Neural cell (in vitro differentiated cells): ENCODE data around the gene PRLHR. TPM values are rescaled to one million over a fixed set of nuclear protein-coding genes. Genes with fewer than 3 reads are reported as not detected.

Source experiments
- H2AFZ ChIP-seq: fragments of 200-600, 300-800 bp; sonication (generic), shearing (Covaris generic); 2 replicates; pipeline ENCODE4 v1.6.0; 2014; ENCODE audit warnings: low read depth, mild to moderate bottlenecking, antibody characterized with exemption, low read length, moderate library complexity
- H3F3A ChIP-seq: fragments of 200-600 bp; shearing (Covaris generic); 2 replicates; pipeline ENCODE4 v1.6.1; 2016; ENCODE audit warnings: mild to moderate bottlenecking, moderate library complexity, mixed read lengths, antibody characterized with exemption, low read length; ENCODE audit not compliant: insufficient read depth, poor library complexity, severe bottlenecking
- H3K27ac ChIP-seq: fragments of 200-600, 300-800 bp; sonication (generic), shearing (Covaris generic); 2 replicates; pipeline ENCODE4 v1.5.1; 2014; ENCODE audit warnings: mild to moderate bottlenecking, low read length, moderate library complexity
- H3K27me3 ChIP-seq: fragments of 300-800, 200-600 bp; sonication (generic), shearing (Covaris generic); 2 replicates; pipeline ENCODE4 v1.6.0; 2014; ENCODE audit warnings: mild to moderate bottlenecking, low read depth, low read length, moderate library complexity; ENCODE audit not compliant: insufficient read depth
- H3K36me3 ChIP-seq: fragments of 300-800, 200-600 bp; sonication (generic), shearing (Covaris generic); 2 replicates; pipeline ENCODE4 v1.5.1; 2014; ENCODE audit warnings: mild to moderate bottlenecking, antibody characterized with exemption, low read length, moderate library complexity; ENCODE audit not compliant: insufficient read depth
- H3K4me2 ChIP-seq: fragments of 300-800, 200-600 bp; sonication (generic), shearing (Covaris generic); 2 replicates; pipeline ENCODE4 v1.6.0; 2014; ENCODE audit warnings: mild to moderate bottlenecking, low read length
- H3K4me3 ChIP-seq: fragments of 300-800, 200-600 bp; sonication (generic), shearing (Covaris generic); 2 replicates; pipeline ENCODE4 v1.5.1; 2014; ENCODE audit warnings: mild to moderate bottlenecking, low read length, moderate library complexity
- H3K79me2 ChIP-seq: fragments of 200-600 bp; shearing (Covaris generic); replicated peaks from 2 replicates; pipeline ENCODE4 v1.6.0; 2014; ENCODE audit warnings: mild to moderate bottlenecking, low read length, moderate library complexity; ENCODE audit not compliant: insufficient read depth
- H3K9ac ChIP-seq: fragments of 300-800, 200-600 bp; sonication (generic), shearing (Covaris generic); 2 replicates; pipeline ENCODE4 v1.6.1; 2016; ENCODE audit warnings: mild to moderate bottlenecking, low read length, mixed read lengths
- H3K9me2 ChIP-seq: fragments of 200-600 bp; shearing (Covaris generic); 2 replicates; pipeline ENCODE4 v1.6.1; 2016; ENCODE audit warnings: mild to moderate bottlenecking, low read length, mixed read lengths; ENCODE audit not compliant: insufficient read depth
- H3K9me3 ChIP-seq: fragments of 200-600, 300-800 bp; sonication (generic), shearing (Covaris generic); 2 replicates; pipeline ENCODE4 v1.6.1; 2016; ENCODE audit warnings: mild to moderate bottlenecking, mixed run types, low read length, moderate library complexity, mixed read lengths
- H4K20me1 ChIP-seq: fragments of 200-600 bp; shearing (Covaris generic); 2 replicates; pipeline ENCODE4 v1.6.1; 2016; ENCODE audit warnings: mild to moderate bottlenecking, mixed run types; ENCODE audit not compliant: insufficient read depth
- CTCF ChIP-seq: fragments of 450-650 bp; IDR thresholded peaks from 2 replicates; pipeline ENCODE4 v1.5.1; 2014; ENCODE audit warnings: antibody characterized with exemption, mild to moderate bottlenecking, moderate library complexity; ENCODE audit not compliant: poor library complexity, severe bottlenecking
- EP300 ChIP-seq: fragments of 450-650 bp; conservative IDR thresholded peaks from 2 replicates; pipeline ENCODE4 v1.6.1; 2014; ENCODE audit warnings: antibody characterized with exemption, mild to moderate bottlenecking, moderate library complexity; ENCODE audit not compliant: poor library complexity, severe bottlenecking
- EZH2 ChIP-seq: fragments of 200-600, 300-800 bp; shearing (Covaris generic), sonication (generic); IDR thresholded peaks from 2 replicates; pipeline ENCODE4 v1.6.1; 2014; ENCODE audit warnings: antibody characterized with exemption, low read length, borderline replicate concordance, mild to moderate bottlenecking; ENCODE audit not compliant: insufficient read depth, poor library complexity, severe bottlenecking
- MXI1 ChIP-seq: fragments of 450-650 bp; conservative IDR thresholded peaks from 2 replicates; pipeline ENCODE4 v1.6.1; 2014; ENCODE audit warnings: antibody characterized with exemption, mild to moderate bottlenecking; ENCODE audit not compliant: poor library complexity, severe bottlenecking
- POLR2AphosphoS5 ChIP-seq: IDR thresholded peaks from 2 replicates; pipeline ENCODE4 v1.6.1; 2012
- RAD21 ChIP-seq: fragments of 450-650 bp; conservative IDR thresholded peaks from 2 replicates; pipeline ENCODE4 v1.6.1; 2014; ENCODE audit warnings: antibody characterized with exemption, mild to moderate bottlenecking, moderate library complexity
- REST ChIP-seq: IDR thresholded peaks from 2 replicates; pipeline ENCODE4 v1.6.1; 2012; ENCODE audit warnings: borderline replicate concordance
- TAF1 ChIP-seq: IDR thresholded peaks from 2 replicates; pipeline ENCODE4 v1.6.1; 2012; ENCODE audit warnings: low read depth
- polyA plus RNA-seq: library from polyadenylated mRNA; depleted of rRNA; stranded (reverse); fragments of >200 nt; gene quantifications from 2 replicates; pipeline ENCODE4 v1.2.3, GENCODE V29; 2014

PRLHR gene
- polyA plus RNA-seq, 1 donor from 2014 or later, result 0.20 TPM

GRCh38 chr10:118551535-118552100, 43.8 kb downstream of the PRLHR start (continued):
- TF ChIP-seq EZH2 (no peak), RAD21 (no peak)

GRCh38 chr10:118547282-118547681, 48.2 kb downstream of the PRLHR start:
- Histone ChIP-seq H3F3A (no peaks in the 10 kb centered on the region), H3K36me3 (no peaks in the 10 kb centered on the region), H3K4me3 (no peak overlapping the region), H3K27me3 (no peaks in the 10 kb centered on the region), H3K9ac (no peak overlapping the region), H2AFZ (no peak overlapping the region), H3K79me2 (no peaks in the 10 kb centered on the region), H3K27ac (no peak overlapping the region), H3K9me2 (no peaks in the 10 kb centered on the region), H3K4me2 (no peak overlapping the region), H3K9me3 (no peaks in the 10 kb centered on the region), H4K20me1 (no peaks in the 10 kb centered on the region)
- no peak for TF ChIP-seq CTCF
- no peak for TF ChIP-seq RAD21

- H4K20me1 ChIP-seq, result no peaks in the 10 kb centered on the region
- no peak overlapping the region for H2AFZ ChIP-seq
- H3K9ac ChIP-seq, result no peak overlapping the region
- H3F3A ChIP-seq, result no peaks in the 10 kb centered on the region
- TF ChIP-seq EP300 (no peak), RAD21 (no peak), EZH2 (no peak), MXI1 (no peak)
- no peak overlapping the region for H3K4me3 ChIP-seq
- H3K9me2 ChIP-seq, result no peaks in the 10 kb centered on the region
- H3K9me3 ChIP-seq, result no peaks in the 10 kb centered on the region
- no peaks in the 10 kb centered on the region for H3K36me3 ChIP-seq
- no peak overlapping the region for H3K4me2 ChIP-seq
- no peaks in the 10 kb centered on the region for H3K79me2 ChIP-seq
- H3K27me3 ChIP-seq, result no peaks in the 10 kb centered on the region
- H3K27ac ChIP-seq, result no peak overlapping the region
These were observed 49.0 kb downstream of the PRLHR start for GRCh38 chr10:118546479-118546878.

GRCh38 chr10:118545381-118545780, 50.1 kb downstream of the PRLHR start:
- Histone ChIP-seq H3K27me3 (no peaks in the 10 kb centered on the region), H3K9me2 (no peaks in the 10 kb centered on the region)

More at GRCh38 chr10:118545381-118545780, 50.1 kb downstream of the PRLHR start:
- Histone ChIP-seq H3K4me2 (no peak overlapping the region), H3K27ac (no peak overlapping the region), H3K36me3 (no peaks in the 10 kb centered on the region), H3F3A (no peaks in the 10 kb centered on the region), H3K4me3 (no peak overlapping the region), H3K79me2 (no peaks in the 10 kb centered on the region), H4K20me1 (no peaks in the 10 kb centered on the region), H2AFZ (no peak overlapping the region), H3K9ac (no peak overlapping the region), H3K9me3 (no peaks in the 10 kb centered on the region)
- no peak for TF ChIP-seq POLR2AphosphoS5
- TF ChIP-seq CTCF, result no peak
- TF ChIP-seq REST, result no peak
- no peak for TF ChIP-seq RAD21
- no peak for TF ChIP-seq EZH2
- no peak for TF ChIP-seq TAF1
